T-helper 2 cell treated with Interferon-gamma antibody and Interleukin-4, amounts not matched to agents 5 μg/mL and 100 μg/mL, for 36 hours (primary cell): Measurements from ENCODE around the gene CASP1.

Source experiments
- DNase-seq: peaks from one replicate; pipeline ENCODE4 v3.0.0; 2021; ENCODE audit warnings: low spot score
- H3K27ac Mint-ChIP-seq: one replicate; pipeline ENCODE4 v1.8.0; 2021; ENCODE audit warnings: mild to moderate bottlenecking, mixed read lengths
- H3K27me3 Mint-ChIP-seq: one replicate; pipeline ENCODE4 v1.8.0; 2021; ENCODE audit warnings: low read depth, mixed read lengths
- H3K36me3 Mint-ChIP-seq: one replicate; pipeline ENCODE4 v1.8.0; 2021; ENCODE audit warnings: low read depth, mixed read lengths
- H3K4me1 Mint-ChIP-seq: one replicate; pipeline ENCODE4 v1.8.0; 2021; ENCODE audit warnings: low read depth, mixed read lengths
- H3K4me3 Mint-ChIP-seq: one replicate; pipeline ENCODE4 v1.8.0; 2022; ENCODE audit warnings: mild to moderate bottlenecking, moderate library complexity, mixed read lengths
- H3K9me3 Mint-ChIP-seq: one replicate; pipeline ENCODE4 v1.8.0; 2021; ENCODE audit warnings: mixed read lengths

The CASP1 gene

GRCh38 chr11:105033343-105033742, 1.6 kb downstream of the CASP1 start:
- Mint-ChIP-seq H3K27ac (no peak overlapping the region), H3K4me1 (peaks cover 30% of the 10 kb centered on the region), H3K36me3 (peaks cover 55% of the 10 kb centered on the region), H3K9me3 (no peaks in the 10 kb centered on the region), H3K4me3 (peak overlapping the region; percentile 93), H3K27me3 (no peaks in the 10 kb centered on the region)
- no peak for DNase-seq

- no peaks in the 10 kb centered on the region for H3K9me3 Mint-ChIP-seq
- H3K4me1 Mint-ChIP-seq: peaks cover 34% of the 10 kb centered on the region
- no peaks in the 10 kb centered on the region for H3K27me3 Mint-ChIP-seq
- peak overlapping the region; percentile 61 for H3K27ac Mint-ChIP-seq
- peaks cover 52% of the 10 kb centered on the region for H3K36me3 Mint-ChIP-seq
- peak overlapping the region; percentile 93 for H3K4me3 Mint-ChIP-seq
- no peak for DNase-seq
These were observed 2.4 kb downstream of the CASP1 start for GRCh38 chr11:105032495-105032894.

DNA sequence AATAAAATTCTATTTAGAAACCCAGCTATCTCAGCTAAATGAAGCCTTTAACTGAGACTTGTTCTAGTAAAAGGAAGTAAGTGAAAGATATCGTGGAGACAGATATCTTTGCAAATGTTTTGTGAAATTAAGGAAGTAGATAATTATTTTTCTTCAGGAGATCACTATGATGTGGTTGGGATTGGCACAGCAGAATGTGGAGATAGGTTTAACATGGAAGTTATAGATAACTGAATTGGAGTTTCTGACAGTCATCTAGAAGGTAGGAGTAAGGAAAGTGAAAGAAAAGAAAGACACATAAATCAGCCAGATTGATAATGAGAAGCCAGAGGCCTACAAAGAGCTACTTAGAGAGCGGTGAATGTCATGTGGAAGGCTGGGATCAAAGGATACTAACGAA, 7.3 kb downstream of the CASP1 start:
- Mint-ChIP-seq H3K27ac (no peak overlapping the region), H3K4me3 (no peak overlapping the region), H3K4me1 (peaks cover 9% of the 10 kb centered on the region), H3K27me3 (no peaks in the 10 kb centered on the region), H3K9me3 (no peaks in the 10 kb centered on the region), H3K36me3 (peaks cover 59% of the 10 kb centered on the region)
- DNase-seq: no peak

GRCh38 chr11:105024394-105024793, 10.6 kb downstream of the CASP1 start:
- Mint-ChIP-seq H3K36me3 (peaks cover 40% of the 10 kb centered on the region), H3K27ac (no peak overlapping the region), H3K4me1 (peaks cover 7% of the 10 kb centered on the region), H3K4me3 (no peak overlapping the region), H3K9me3 (no peaks in the 10 kb centered on the region), H3K27me3 (no peaks in the 10 kb centered on the region)
- DNase-seq: no peak

DNA sequence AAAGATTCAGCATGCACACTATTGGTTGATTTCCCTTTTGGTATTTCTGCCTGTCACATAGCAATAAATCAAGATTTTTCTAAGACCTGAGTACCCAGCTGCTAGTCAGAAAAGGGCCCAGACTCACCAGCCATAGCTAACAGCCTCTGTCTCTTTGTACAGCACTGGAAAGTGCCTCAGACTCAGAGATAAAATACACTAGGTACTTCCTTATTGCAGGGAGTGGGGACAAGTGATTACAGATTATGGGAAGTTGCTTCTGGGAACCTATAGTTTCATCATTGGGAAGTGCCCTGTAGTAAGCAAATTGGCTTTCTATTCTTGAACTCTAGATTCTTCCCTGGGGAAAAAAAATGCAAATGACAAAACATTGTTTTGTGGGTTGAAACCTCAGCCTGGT, 11.9 kb downstream of the CASP1 start, which contains the start of gene CASP5:
CASP5 (minus strand) TSS at position 166 of the 400 bp plus-strand sequence; CDS start at position 134, 32 bp downstream.
- H3K4me1 Mint-ChIP-seq: peaks cover 7% of the 10 kb centered on the region
- H3K4me3 Mint-ChIP-seq: no peak within 1 kb of the TSS
- DNase-seq: no peak
- H3K27me3 Mint-ChIP-seq: no peaks in the 10 kb centered on the region
- no peak within 1 kb of the TSS for H3K27ac Mint-ChIP-seq
- H3K9me3 Mint-ChIP-seq: no peaks in the 10 kb centered on the region
- peaks cover 29% of the 10 kb centered on the region for H3K36me3 Mint-ChIP-seq

DNA sequence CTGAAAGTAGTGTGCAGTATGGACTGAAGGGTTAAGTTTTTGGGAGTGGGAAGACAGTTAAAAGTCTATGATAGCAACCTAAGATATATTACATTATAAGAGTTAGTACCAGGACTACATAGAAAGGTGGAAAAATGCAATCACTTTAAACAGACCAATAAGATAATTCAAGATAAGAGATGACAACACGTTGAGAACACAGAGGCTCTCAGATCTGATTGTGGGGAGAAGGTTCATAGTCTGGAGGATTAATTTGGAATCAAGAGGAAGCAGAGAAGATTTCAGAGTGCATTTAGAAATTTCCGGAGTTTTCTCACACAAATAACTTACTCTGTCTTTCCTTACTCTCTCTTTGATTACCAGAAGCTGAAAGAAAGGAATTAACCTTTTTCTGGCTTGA, 12.4 kb downstream of the CASP1 start:
- Mint-ChIP-seq H3K9me3 (no peaks in the 10 kb centered on the region), H3K4me3 (no peak overlapping the region), H3K27me3 (no peaks in the 10 kb centered on the region), H3K4me1 (peaks cover 3% of the 10 kb centered on the region), H3K36me3 (peaks cover 24% of the 10 kb centered on the region), H3K27ac (no peak overlapping the region)
- DNase-seq: no peak

DNA sequence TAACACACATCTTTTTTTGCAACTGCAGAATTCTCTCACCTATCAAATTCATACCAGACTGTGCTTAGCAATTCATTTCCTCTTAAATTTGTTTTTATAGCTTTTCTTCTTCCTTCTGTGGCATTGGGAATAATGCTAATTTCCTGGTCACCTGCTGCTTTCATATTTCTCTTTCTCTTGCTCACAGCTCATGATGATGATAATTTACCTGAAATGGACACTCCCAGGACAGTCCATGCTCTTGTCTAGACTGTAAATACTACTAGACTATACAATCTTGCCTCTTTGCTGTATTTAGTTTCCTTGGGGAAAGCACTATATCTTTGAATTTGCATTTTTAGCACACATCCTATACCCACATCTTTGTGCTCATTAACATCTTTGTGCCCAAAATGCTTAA, 27.5 kb downstream of the CASP1 start:
- no peaks in the 10 kb centered on the region for H3K4me1 Mint-ChIP-seq
- no peaks in the 10 kb centered on the region for H3K36me3 Mint-ChIP-seq
- no peak for DNase-seq
- H3K27me3 Mint-ChIP-seq: peaks cover 5% of the 10 kb centered on the region
- H3K4me3 Mint-ChIP-seq: no peak overlapping the region
- H3K9me3 Mint-ChIP-seq: no peaks in the 10 kb centered on the region
- no peak overlapping the region for H3K27ac Mint-ChIP-seq

DNA sequence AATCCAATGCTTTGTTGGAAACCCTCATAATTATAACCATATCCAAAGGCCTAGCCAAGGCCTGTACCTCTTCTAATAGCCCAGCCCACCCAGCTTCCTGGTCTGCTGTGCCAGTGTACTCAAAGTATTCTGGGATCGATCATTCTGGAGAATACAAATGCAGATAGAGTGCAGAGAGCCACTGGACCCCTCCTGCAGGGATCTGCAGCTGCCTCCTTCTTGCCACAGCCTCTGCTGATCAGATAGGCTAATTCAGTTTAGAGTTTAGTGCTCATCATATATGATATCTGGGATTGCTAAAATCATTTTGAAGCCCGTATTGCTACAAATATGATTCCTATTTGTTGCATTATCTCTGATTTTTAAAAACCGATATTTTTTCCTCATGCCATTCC, 29.5 kb downstream of the CASP1 start:
- Mint-ChIP-seq H3K36me3 (no peaks in the 10 kb centered on the region), H3K4me3 (no peak overlapping the region), H3K4me1 (peaks cover 4% of the 10 kb centered on the region), H3K27me3 (no peaks in the 10 kb centered on the region), H3K9me3 (no peaks in the 10 kb centered on the region), H3K27ac (no peak overlapping the region)
- no peak for DNase-seq

- no peaks in the 10 kb centered on the region for H3K9me3 Mint-ChIP-seq
- peaks cover 6% of the 10 kb centered on the region for H3K4me1 Mint-ChIP-seq
These were observed 30.9 kb downstream of the CASP1 start for GRCh38 chr11:105004021-105004420.

DNA sequence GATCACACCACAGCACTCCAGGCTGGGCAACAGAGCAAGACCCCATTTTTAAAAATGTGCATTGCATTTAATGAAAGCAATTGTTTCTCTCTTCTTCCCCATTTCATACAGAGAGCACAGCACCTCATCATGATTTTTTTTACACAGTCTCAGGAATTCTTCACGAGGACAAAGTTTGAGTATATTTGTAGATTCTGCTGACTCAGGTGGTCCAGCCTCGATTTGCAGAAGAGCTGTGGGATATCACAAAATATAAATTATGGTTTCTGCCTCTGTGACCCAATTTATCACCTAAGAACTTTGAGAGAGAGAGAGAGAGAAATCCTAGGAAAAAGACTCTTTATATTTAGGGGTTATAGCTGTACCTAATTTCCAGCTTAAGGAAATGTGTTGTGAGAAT, 31.8 kb downstream of the CASP1 start:
- Mint-ChIP-seq H3K36me3 (no peaks in the 10 kb centered on the region), H3K27ac (no peak overlapping the region), H3K4me3 (no peak overlapping the region), H3K4me1 (peaks cover 6% of the 10 kb centered on the region), H3K9me3 (no peaks in the 10 kb centered on the region), H3K27me3 (no peaks in the 10 kb centered on the region)
- DNase-seq: no peak

More at GRCh38 chr11:105004021-105004420, 30.9 kb downstream of the CASP1 start:
- Mint-ChIP-seq H3K4me3 (no peak overlapping the region), H3K27ac (no peak overlapping the region), H3K27me3 (no peaks in the 10 kb centered on the region), H3K36me3 (no peaks in the 10 kb centered on the region)
- no peak for DNase-seq

DNA sequence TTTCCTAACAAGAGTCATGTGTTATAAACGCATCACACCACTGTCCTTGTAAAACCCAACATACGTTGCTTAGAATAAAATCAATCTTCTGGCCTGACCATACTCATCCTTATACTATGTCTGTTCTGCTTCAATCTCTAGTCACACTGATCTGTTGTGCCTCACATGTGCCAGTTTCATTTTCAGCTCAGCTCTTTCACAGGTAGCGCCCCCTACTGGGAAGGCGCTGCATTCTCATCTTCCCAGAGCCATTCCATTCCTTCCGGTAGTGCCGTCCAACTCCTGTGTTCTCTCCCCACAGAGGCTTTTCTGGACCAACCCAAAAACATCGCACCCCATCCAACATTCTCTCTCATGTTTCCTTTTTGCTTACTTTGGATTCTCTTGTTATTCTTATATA, 34.1 kb downstream of the CASP1 start:
- Mint-ChIP-seq H3K9me3 (no peaks in the 10 kb centered on the region), H3K36me3 (no peaks in the 10 kb centered on the region), H3K27me3 (no peaks in the 10 kb centered on the region), H3K27ac (no peak overlapping the region), H3K4me3 (no peak overlapping the region), H3K4me1 (peaks cover 6% of the 10 kb centered on the region)
- peak; percentile 33 for DNase-seq

- Mint-ChIP-seq H3K4me3 (no peak overlapping the region), H3K36me3 (no peaks in the 10 kb centered on the region), H3K27ac (no peak overlapping the region), H3K27me3 (no peaks in the 10 kb centered on the region), H3K4me1 (peaks cover 6% of the 10 kb centered on the region), H3K9me3 (no peaks in the 10 kb centered on the region)
- no peak for DNase-seq
These were observed 34.8 kb downstream of the CASP1 start for GRCh38 chr11:105000167-105000566.

GRCh38 chr11:104999721-105000120, 35.2 kb downstream of the CASP1 start:
- no peaks in the 10 kb centered on the region for H3K9me3 Mint-ChIP-seq
- H3K4me3 Mint-ChIP-seq: no peak overlapping the region
- H3K4me1 Mint-ChIP-seq: peaks cover 6% of the 10 kb centered on the region
- no peaks in the 10 kb centered on the region for H3K36me3 Mint-ChIP-seq
- no peak for DNase-seq
- H3K27me3 Mint-ChIP-seq: no peaks in the 10 kb centered on the region
- H3K27ac Mint-ChIP-seq: no peak overlapping the region

DNA sequence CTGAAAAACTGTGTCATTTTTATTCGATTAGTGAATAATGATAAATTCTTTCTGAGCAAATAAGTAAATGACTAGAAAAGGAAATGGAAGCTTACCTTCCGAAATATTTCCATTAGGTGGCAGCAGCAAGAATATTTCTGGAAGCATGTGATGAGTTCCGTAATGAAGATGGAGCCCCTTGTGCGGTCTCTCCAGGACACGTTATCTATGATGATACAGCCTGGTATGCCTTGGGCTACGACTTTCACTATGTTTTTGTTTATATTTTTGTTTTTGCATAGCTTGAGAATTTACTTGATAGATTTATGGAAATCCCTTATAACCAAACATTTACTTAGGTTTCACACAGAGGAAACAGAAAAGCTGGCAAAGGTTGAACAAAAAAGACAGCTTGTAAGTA, 37.7 kb downstream of the CASP1 start:
- no peaks in the 10 kb centered on the region for H3K36me3 Mint-ChIP-seq
- peaks cover 7% of the 10 kb centered on the region for H3K27me3 Mint-ChIP-seq
- H3K4me1 Mint-ChIP-seq: peaks cover 6% of the 10 kb centered on the region
- no peak overlapping the region for H3K4me3 Mint-ChIP-seq
- H3K27ac Mint-ChIP-seq: no peak overlapping the region
- H3K9me3 Mint-ChIP-seq: no peaks in the 10 kb centered on the region
- no peak for DNase-seq

DNA sequence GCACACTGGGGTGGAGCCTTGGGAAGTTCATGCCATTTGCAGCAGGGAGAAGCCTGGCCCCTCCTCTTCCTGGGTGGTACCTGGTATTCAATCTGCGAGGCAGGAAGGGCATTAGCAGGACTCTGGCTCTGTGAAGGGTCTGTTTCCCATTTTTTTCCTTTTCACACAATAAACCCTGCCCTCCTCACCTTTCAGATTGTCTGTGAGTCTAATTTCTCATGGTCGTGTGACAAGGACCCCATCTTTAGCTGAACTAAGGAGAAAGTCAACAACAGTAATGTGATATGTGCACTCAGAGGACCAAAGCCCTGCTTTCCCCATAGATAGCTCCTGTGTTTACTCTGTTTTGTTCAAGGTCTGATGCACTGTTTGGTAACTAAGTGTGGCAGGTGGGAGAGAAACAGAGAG, 39.9 kb downstream of the CASP1 start:
- H3K36me3 Mint-ChIP-seq: no peaks in the 10 kb centered on the region
- H3K27me3 Mint-ChIP-seq: peaks cover 12% of the 10 kb centered on the region
- no peak overlapping the region for H3K4me3 Mint-ChIP-seq
- no peaks in the 10 kb centered on the region for H3K9me3 Mint-ChIP-seq
- H3K4me1 Mint-ChIP-seq: peaks cover 2% of the 10 kb centered on the region
- H3K27ac Mint-ChIP-seq: no peak overlapping the region
- DNase-seq: no peak
